Breast epithelium (tissue), 3 donors: ENCODE data around the gene DCDC1.

Experiments
- CTCF ChIP-seq, 3 donors: fragments of 450-650 bp; IDR thresholded peaks; one replicate each; pipeline ENCODE4 v1.5.1; 2016 to 2017; ENCODE audit warnings: antibody characterized with exemption in 3 of 3, mild to moderate bottlenecking in 3 of 3, moderate library complexity in 3 of 3
- POLR2A ChIP-seq: fragments of 450-650 bp; IDR thresholded peaks from one replicate; pipeline ENCODE4 v1.6.1; 2016; ENCODE audit warnings: antibody characterized with exemption, mild to moderate bottlenecking, moderate library complexity
- POLR2AphosphoS5 ChIP-seq, 3 donors: sonication (generic); formaldehyde crosslinking; IDR thresholded peaks; one replicate each; pipeline ENCODE4 v1.6.1; 2017; ENCODE audit warnings: antibody characterized with exemption in 3 of 3

GRCh38 chr11:31059529-31059928 lies 310.0 kb downstream of the DCDC1 start:
- TF ChIP-seq CTCF (IDR thresholded peaks at IDR 0.05) (no peak), POLR2A (no peak), POLR2AphosphoS5 (IDR thresholded peaks at IDR 0.05) (no peak)
